KMS-11 (cell line): Measurements from ENCODE around the gene ROM1.
A peak's percentile ranks its signal among the peaks of the same experiment; 100 is the strongest.
"Not testable (repeated sequence)": the region's sequence is repeated elsewhere in the genome, so short reads cannot be mapped to it uniquely, and the experiment has no call there.

ENCODE experiments used
- H2AFZ ChIP-seq: fragments of 200-600 bp; sonication (generic); 2 replicates; pipeline ENCODE4 v1.6.1; 2016; ENCODE audit warnings: antibody characterized with exemption, mixed run types, low read depth
- H3K27ac ChIP-seq: fragments of 200-600 bp; sonication (generic); 2 replicates; pipeline ENCODE4 v1.6.1; 2016; ENCODE audit warnings: mild to moderate bottlenecking, mixed run types
- H3K27me3 ChIP-seq: fragments of 200-600 bp; sonication (generic); 2 replicates; pipeline ENCODE4 v1.6.1; 2017; ENCODE audit warnings: mild to moderate bottlenecking, low read depth, mixed run types, moderate library complexity; ENCODE audit not compliant: insufficient read depth
- H3K36me3 ChIP-seq: fragments of 200-600 bp; sonication (generic); 2 replicates; pipeline ENCODE4 v1.6.1; 2017; ENCODE audit warnings: mild to moderate bottlenecking, mixed run types; ENCODE audit not compliant: insufficient read depth
- H3K4me1 ChIP-seq: fragments of 200-600 bp; sonication (generic); 2 replicates; pipeline ENCODE4 v1.6.1; 2016; ENCODE audit warnings: mild to moderate bottlenecking, low read depth, mixed run types; ENCODE audit not compliant: poor library complexity, severe bottlenecking
- H3K4me2 ChIP-seq: fragments of 200-600 bp; sonication (generic); 2 replicates; pipeline ENCODE4 v1.7.0; 2016; ENCODE audit warnings: mild to moderate bottlenecking, mixed run types
- H3K4me3 ChIP-seq: fragments of 200-600 bp; sonication (generic); IDR thresholded peaks from 2 replicates; pipeline ENCODE4 v1.6.1; 2017; ENCODE audit warnings: low read depth, low read length, mixed read lengths; ENCODE audit not compliant: insufficient read depth
- H3K79me2 ChIP-seq: fragments of 200-600 bp; sonication (generic); 2 replicates; pipeline ENCODE4 v1.6.1; 2016; ENCODE audit warnings: low read depth, mixed run types; ENCODE audit not compliant: insufficient read depth
- H3K9ac ChIP-seq: fragments of 200-600 bp; sonication (generic); 2 replicates; pipeline ENCODE4 v1.6.1; 2016; ENCODE audit warnings: mild to moderate bottlenecking, mixed run types
- H4K20me1 ChIP-seq: fragments of 200-600 bp; sonication (generic); 2 replicates; pipeline ENCODE4 v1.6.1; 2016; ENCODE audit warnings: mild to moderate bottlenecking, mixed run types; ENCODE audit not compliant: insufficient read depth
- CTCF ChIP-seq: fragments of 200-600 bp; sonication (generic); conservative IDR thresholded peaks from 2 replicates; pipeline ENCODE4 v1.6.1; 2017; ENCODE audit warnings: low read depth, mild to moderate bottlenecking, antibody characterized with exemption, low read length, moderate library complexity, mixed read lengths

Gene ROM1

GRCh38 chr11:62569611-62570010 lies 43.4 kb upstream of the ROM1 start:
- Histone ChIP-seq H3K9ac (no peak overlapping the region), H3K4me1 (peaks cover 60% of the 10 kb centered on the region), H3K4me3 (no peak overlapping the region), H3K79me2 (peaks cover 85% of the 10 kb centered on the region), H3K4me2 (no peak overlapping the region), H2AFZ (no peak overlapping the region), H3K27me3 (no peaks in the 10 kb centered on the region), H4K20me1 (no peaks in the 10 kb centered on the region), H3K36me3 (peaks cover 41% of the 10 kb centered on the region; the same call in 1 of the 2 replicates), H3K27ac (peak overlapping the region; percentile 6; the same call in 1 of the 2 replicates)
- no peak for TF ChIP-seq CTCF

- H3K9ac ChIP-seq, H2AFZ ChIP-seq, H4K20me1 ChIP-seq, H3K4me3 ChIP-seq, H3K27me3 ChIP-seq, H3K27ac ChIP-seq: not testable (repeated sequence)
- H3K4me1 ChIP-seq, result peaks cover 51% of the 10 kb centered on the region
- H3K36me3 ChIP-seq, result peaks cover 38% of the 10 kb centered on the region; the same call in 1 of the 2 replicates
- H3K4me2 ChIP-seq, result peak overlapping the region; percentile 29; the same call in 1 of the 2 replicates
- peaks cover 72% of the 10 kb centered on the region for H3K79me2 ChIP-seq
Measured at GRCh38 chr11:62570903-62571302, 42.2 kb upstream of the ROM1 start.

GRCh38 chr11:62571493-62571892 lies 41.6 kb upstream of the ROM1 start:
- H3K27ac ChIP-seq, H3K4me3 ChIP-seq, H4K20me1 ChIP-seq: not testable (repeated sequence)

GRCh38 chr11:62572431-62572830 lies 40.6 kb upstream of the ROM1 start:
- no peaks in the 10 kb centered on the region for H3K27me3 ChIP-seq
- H3K36me3 ChIP-seq, result peaks cover 38% of the 10 kb centered on the region; the same call in 1 of the 2 replicates
- no peak overlapping the region for H2AFZ ChIP-seq
- peaks cover 42% of the 10 kb centered on the region for H3K4me1 ChIP-seq
- peaks cover 58% of the 10 kb centered on the region for H3K79me2 ChIP-seq
- H3K4me3 ChIP-seq, result no peak overlapping the region
- H4K20me1 ChIP-seq, result no peaks in the 10 kb centered on the region
- H3K9ac ChIP-seq, result peak overlapping the region; percentile 69; the same call in 1 of the 2 replicates
- H3K4me2 ChIP-seq, result peak overlapping the region; percentile 66
- TF ChIP-seq CTCF, result no peak
- H3K27ac ChIP-seq, result peak overlapping the region; percentile 50; the same call in 1 of the 2 replicates

More at GRCh38 chr11:62571493-62571892, 41.6 kb upstream of the ROM1 start:
- not testable (repeated sequence) for H2AFZ ChIP-seq, H3K9ac ChIP-seq, H3K27me3 ChIP-seq
- Histone ChIP-seq H3K79me2 (peaks cover 66% of the 10 kb centered on the region), H3K4me2 (peak overlapping the region; percentile 66; the same call in 1 of the 2 replicates), H3K4me1 (peaks cover 48% of the 10 kb centered on the region), H3K36me3 (peaks cover 38% of the 10 kb centered on the region; the same call in 1 of the 2 replicates)

- TF ChIP-seq CTCF, result no peak
- peaks cover 37% of the 10 kb centered on the region for H3K4me1 ChIP-seq
Measured at GRCh38 chr11:62573006-62573591, 40.0 kb upstream of the ROM1 start.

More at GRCh38 chr11:62573006-62573591, 40.0 kb upstream of the ROM1 start:
- Histone ChIP-seq H3K4me2 (peak overlapping the region; percentile 66), H3K4me3 (peak overlapping the region; percentile 63), H4K20me1 (no peaks in the 10 kb centered on the region), H3K79me2 (peaks cover 52% of the 10 kb centered on the region), H2AFZ (peak overlapping the region; percentile 25; the same call in 1 of the 2 replicates), H3K36me3 (peaks cover 38% of the 10 kb centered on the region; the same call in 1 of the 2 replicates), H3K27me3 (no peaks in the 10 kb centered on the region), H3K27ac (peak overlapping the region; percentile 50), H3K9ac (peak overlapping the region; percentile 69)
